ENCODE measurements around the gene IRX2.
A peak's percentile ranks its signal among the peaks of the same experiment; 100 is the strongest.

Gene IRX2

GRCh38 chr5:2751592-2752021, at the start of gene IRX2:
Gene IRX2, minus strand, starts transcription at chr5:2751677. Its CDS starts 264 bp downstream, at chr5:2751413.
- peak; percentile 98 for DNase-seq

GRCh38 chr5:2800035-2800434, 48.6 kb upstream of the IRX2 start:
- DNase-seq = no peak

- peak; percentile 45 for DNase-seq
These were observed 46.5 kb upstream of the IRX2 start for GRCh38 chr5:2797981-2798380.

- DNase-seq = no peak
These were observed 45.7 kb upstream of the IRX2 start for GRCh38 chr5:2797160-2797559.

GRCh38 chr5:2783223-2783622, 31.7 kb upstream of the IRX2 start:
- no peak for DNase-seq

- DNase-seq = no peak
These were observed 31.2 kb upstream of the IRX2 start for GRCh38 chr5:2782658-2783057.

- DNase-seq = no peak
These were observed 29.1 kb upstream of the IRX2 start for GRCh38 chr5:2780421-2781171.

- no peak for DNase-seq
These were observed 28.0 kb upstream of the IRX2 start for GRCh38 chr5:2779459-2779858.

- no peak for DNase-seq
These were observed 25.1 kb upstream of the IRX2 start for GRCh38 chr5:2776337-2777302.

GRCh38 chr5:2773327-2773726, 21.9 kb upstream of the IRX2 start:
- no peak for DNase-seq

- DNase-seq = no peak
These were observed 15.6 kb upstream of the IRX2 start for GRCh38 chr5:2767089-2767488.

- no peak for DNase-seq
These were observed 13.1 kb upstream of the IRX2 start for GRCh38 chr5:2764581-2764980.

GRCh38 chr5:2763533-2763794, 12.0 kb upstream of the IRX2 start:
- no peak for DNase-seq

- DNase-seq = no peak
These were observed 11.5 kb upstream of the IRX2 start for GRCh38 chr5:2762744-2763532.

- peak; percentile 17 for DNase-seq
These were observed 10.5 kb upstream of the IRX2 start for GRCh38 chr5:2761921-2762488.

- DNase-seq = no peak
These were observed 8.4 kb upstream of the IRX2 start for GRCh38 chr5:2759696-2760461.

- no peak for DNase-seq
These were observed 7.6 kb upstream of the IRX2 start for GRCh38 chr5:2759091-2759490.

GRCh38 chr5:2758632-2759031, 7.2 kb upstream of the IRX2 start:
- DNase-seq = no peak

- DNase-seq = peak; percentile 83
These were observed 6.3 kb upstream of the IRX2 start for GRCh38 chr5:2757563-2758351.

GRCh38 chr5:2756211-2757152, 5.0 kb upstream of the IRX2 start:
- DNase-seq = peak; percentile 91
